ENCODE measurements around the gene SRPRB. TPM values are rescaled to one million over a fixed set of nuclear protein-coding genes. Genes with fewer than 3 reads are reported as not detected.

SRPRB gene
- total and polyA plus RNA-seq, 2 experiments from 2014 or later, result 25.6 to 36.0 TPM

DNA sequence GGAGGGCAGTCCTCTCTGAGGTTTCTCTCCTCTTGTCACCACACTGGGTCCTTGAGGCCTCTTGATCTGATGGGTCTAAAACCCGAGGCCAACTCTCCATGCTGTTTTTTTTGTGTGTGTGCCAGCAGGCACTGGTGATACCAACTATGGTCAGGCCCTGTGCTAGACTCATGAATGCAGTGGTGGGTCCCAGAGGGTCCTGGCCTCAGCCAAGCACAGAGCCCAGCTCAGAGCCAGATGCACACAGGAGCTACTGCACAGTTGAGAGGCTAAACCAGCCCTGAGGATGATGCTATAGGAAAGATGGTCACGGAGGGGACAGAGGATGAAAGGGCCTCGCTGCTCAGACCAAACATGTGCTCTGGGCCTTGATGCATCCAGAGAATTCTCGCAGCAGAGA lies 56.5 kb downstream of the SRPRB start:
- ATAC-seq, result no peak
- Mint-ChIP-seq H3K27ac (no peak overlapping the region), H3K4me1 (peaks cover 9% of the 10 kb centered on the region; the same call in 2 of the 3 replicates), H3K36me3 (ENCODE audit: low read depth) (no peaks in the 10 kb centered on the region), H3K27me3 (ENCODE audit: insufficient read depth, low read depth, poor library complexity) (peaks cover 23% of the 10 kb centered on the region), H3K9me3 (no peaks in the 10 kb centered on the region), H3K4me3 (no peak overlapping the region)
- H3K4me2 ChIP-seq, result no peak overlapping the region
- no peaks in the 10 kb centered on the region for H3K27me3 ChIP-seq (ENCODE audit: insufficient read depth)
- no peak overlapping the region for H2AFZ ChIP-seq
- H3K4me3 ChIP-seq, result no peak overlapping the region
- H3K9me2 ChIP-seq (ENCODE audit: insufficient read depth), result no peaks in the 10 kb centered on the region
- TF ChIP-seq ZNF331 (CRISPR knock-in tag; IDR thresholded peaks at IDR 0.05; ENCODE audit: low read depth), result no peak
- TF ChIP-seq, protein P1, sequence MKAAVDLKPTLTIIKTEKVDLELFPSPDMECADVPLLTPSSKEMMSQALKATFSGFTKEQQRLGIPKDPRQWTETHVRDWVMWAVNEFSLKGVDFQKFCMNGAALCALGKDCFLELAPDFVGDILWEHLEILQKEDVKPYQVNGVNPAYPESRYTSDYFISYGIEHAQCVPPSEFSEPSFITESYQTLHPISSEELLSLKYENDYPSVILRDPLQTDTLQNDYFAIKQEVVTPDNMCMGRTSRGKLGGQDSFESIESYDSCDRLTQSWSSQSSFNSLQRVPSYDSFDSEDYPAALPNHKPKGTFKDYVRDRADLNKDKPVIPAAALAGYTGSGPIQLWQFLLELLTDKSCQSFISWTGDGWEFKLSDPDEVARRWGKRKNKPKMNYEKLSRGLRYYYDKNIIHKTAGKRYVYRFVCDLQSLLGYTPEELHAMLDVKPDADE (IDR thresholded peaks at IDR 0.05), result no peak
- no peaks in the 10 kb centered on the region for H3K36me3 ChIP-seq (ENCODE audit: insufficient read depth)
- no peaks in the 10 kb centered on the region for H3K79me2 ChIP-seq (replicated peaks; ENCODE audit: insufficient read depth)
- H3K27ac ChIP-seq (ENCODE audit: low read depth), result no peak overlapping the region
- no peaks in the 10 kb centered on the region for H3K4me1 ChIP-seq (ENCODE audit: insufficient read depth)
- DNase-seq (ENCODE audit: low spot score), result no peak
- no peaks in the 10 kb centered on the region for H3F3A ChIP-seq (replicated peaks; ENCODE audit: low read depth)
- H4K20me1 ChIP-seq (replicated peaks; ENCODE audit: insufficient read depth), result no peaks in the 10 kb centered on the region

DNA sequence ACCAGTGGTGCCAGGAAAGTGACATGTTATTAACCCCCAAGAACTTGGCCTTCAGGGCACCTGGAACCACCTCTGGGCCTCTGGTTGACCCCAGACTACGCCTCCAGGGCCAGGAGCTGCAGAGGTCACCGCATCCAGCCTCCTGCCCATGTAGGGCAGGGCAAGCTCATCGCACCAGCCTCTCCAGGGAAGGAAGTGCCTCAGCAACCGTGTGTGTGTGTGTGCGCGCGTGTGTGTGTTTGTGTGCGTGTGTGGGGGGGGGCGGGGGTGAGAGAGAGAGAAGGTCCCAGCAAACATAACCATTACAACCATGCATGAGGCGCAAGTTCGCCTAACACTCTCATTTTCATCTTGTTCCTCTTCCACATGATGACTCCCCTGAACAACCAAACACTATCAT lies 58.3 kb downstream of the SRPRB start:
- ATAC-seq (no peak), DNase-seq (ENCODE audit: low spot score) (no peak)
- Mint-ChIP-seq H3K27ac (no peak overlapping the region), H3K4me3 (no peak overlapping the region), H3K4me1 (peaks cover 18% of the 10 kb centered on the region), H3K36me3 (ENCODE audit: low read depth) (no peaks in the 10 kb centered on the region), H3K27me3 (ENCODE audit: insufficient read depth, low read depth, poor library complexity) (peaks cover 24% of the 10 kb centered on the region), H3K9me3 (no peaks in the 10 kb centered on the region)
- no peaks in the 10 kb centered on the region for H3K36me3 ChIP-seq (ENCODE audit: insufficient read depth)
- H3K4me3 ChIP-seq, result no peak overlapping the region
- TF ChIP-seq, protein P2, sequence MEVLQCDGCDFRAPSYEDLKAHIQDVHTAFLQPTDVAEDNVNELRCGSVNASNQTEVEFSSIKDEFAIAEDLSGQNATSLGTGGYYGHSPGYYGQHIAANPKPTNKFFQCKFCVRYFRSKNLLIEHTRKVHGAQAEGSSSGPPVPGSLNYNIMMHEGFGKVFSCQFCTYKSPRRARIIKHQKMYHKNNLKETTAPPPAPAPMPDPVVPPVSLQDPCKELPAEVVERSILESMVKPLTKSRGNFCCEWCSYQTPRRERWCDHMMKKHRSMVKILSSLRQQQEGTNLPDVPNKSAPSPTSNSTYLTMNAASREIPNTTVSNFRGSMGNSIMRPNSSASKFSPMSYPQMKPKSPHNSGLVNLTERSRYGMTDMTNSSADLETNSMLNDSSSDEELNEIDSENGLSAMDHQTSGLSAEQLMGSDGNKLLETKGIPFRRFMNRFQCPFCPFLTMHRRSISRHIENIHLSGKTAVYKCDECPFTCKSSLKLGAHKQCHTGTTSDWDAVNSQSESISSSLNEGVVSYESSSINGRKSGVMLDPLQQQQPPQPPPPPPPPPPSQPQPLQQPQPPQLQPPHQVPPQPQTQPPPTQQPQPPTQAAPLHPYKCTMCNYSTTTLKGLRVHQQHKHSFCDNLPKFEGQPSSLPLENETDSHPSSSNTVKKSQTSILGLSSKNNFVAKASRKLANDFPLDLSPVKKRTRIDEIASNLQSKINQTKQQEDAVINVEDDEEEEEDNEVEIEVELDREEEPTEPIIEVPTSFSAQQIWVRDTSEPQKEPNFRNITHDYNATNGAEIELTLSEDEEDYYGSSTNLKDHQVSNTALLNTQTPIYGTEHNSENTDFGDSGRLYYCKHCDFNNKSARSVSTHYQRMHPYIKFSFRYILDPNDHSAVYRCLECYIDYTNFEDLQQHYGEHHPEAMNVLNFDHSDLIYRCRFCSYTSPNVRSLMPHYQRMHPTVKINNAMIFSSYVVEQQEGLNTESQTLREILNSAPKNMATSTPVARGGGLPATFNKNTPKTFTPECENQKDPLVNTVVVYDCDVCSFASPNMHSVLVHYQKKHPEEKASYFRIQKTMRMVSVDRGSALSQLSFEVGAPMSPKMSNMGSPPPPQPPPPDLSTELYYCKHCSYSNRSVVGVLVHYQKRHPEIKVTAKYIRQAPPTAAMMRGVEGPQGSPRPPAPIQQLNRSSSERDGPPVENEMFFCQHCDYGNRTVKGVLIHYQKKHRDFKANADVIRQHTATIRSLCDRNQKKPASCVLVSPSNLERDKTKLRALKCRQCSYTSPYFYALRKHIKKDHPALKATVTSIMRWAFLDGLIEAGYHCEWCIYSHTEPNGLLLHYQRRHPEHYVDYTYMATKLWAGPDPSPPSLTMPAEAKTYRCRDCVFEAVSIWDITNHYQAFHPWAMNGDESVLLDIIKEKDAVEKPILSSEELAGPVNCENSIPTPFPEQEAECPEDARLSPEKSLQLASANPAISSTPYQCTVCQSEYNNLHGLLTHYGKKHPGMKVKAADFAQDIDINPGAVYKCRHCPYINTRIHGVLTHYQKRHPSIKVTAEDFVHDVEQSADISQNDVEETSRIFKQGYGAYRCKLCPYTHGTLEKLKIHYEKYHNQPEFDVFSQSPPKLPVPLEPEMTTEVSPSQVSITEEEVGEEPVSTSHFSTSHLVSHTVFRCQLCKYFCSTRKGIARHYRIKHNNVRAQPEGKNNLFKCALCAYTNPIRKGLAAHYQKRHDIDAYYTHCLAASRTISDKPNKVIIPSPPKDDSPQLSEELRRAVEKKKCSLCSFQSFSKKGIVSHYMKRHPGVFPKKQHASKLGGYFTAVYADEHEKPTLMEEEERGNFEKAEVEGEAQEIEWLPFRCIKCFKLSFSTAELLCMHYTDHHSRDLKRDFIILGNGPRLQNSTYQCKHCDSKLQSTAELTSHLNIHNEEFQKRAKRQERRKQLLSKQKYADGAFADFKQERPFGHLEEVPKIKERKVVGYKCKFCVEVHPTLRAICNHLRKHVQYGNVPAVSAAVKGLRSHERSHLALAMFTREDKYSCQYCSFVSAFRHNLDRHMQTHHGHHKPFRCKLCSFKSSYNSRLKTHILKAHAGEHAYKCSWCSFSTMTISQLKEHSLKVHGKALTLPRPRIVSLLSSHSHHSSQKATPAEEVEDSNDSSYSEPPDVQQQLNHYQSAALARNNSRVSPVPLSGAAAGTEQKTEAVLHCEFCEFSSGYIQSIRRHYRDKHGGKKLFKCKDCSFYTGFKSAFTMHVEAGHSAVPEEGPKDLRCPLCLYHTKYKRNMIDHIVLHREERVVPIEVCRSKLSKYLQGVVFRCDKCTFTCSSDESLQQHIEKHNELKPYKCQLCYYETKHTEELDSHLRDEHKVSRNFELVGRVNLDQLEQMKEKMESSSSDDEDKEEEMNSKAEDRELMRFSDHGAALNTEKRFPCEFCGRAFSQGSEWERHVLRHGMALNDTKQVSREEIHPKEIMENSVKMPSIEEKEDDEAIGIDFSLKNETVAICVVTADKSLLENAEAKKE (CRISPR knock-in tag; IDR thresholded peaks at IDR 0.05), result no peak
- TF ChIP-seq, protein P3, sequence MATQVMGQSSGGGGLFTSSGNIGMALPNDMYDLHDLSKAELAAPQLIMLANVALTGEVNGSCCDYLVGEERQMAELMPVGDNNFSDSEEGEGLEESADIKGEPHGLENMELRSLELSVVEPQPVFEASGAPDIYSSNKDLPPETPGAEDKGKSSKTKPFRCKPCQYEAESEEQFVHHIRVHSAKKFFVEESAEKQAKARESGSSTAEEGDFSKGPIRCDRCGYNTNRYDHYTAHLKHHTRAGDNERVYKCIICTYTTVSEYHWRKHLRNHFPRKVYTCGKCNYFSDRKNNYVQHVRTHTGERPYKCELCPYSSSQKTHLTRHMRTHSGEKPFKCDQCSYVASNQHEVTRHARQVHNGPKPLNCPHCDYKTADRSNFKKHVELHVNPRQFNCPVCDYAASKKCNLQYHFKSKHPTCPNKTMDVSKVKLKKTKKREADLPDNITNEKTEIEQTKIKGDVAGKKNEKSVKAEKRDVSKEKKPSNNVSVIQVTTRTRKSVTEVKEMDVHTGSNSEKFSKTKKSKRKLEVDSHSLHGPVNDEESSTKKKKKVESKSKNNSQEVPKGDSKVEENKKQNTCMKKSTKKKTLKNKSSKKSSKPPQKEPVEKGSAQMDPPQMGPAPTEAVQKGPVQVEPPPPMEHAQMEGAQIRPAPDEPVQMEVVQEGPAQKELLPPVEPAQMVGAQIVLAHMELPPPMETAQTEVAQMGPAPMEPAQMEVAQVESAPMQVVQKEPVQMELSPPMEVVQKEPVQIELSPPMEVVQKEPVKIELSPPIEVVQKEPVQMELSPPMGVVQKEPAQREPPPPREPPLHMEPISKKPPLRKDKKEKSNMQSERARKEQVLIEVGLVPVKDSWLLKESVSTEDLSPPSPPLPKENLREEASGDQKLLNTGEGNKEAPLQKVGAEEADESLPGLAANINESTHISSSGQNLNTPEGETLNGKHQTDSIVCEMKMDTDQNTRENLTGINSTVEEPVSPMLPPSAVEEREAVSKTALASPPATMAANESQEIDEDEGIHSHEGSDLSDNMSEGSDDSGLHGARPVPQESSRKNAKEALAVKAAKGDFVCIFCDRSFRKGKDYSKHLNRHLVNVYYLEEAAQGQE (IDR thresholded peaks at IDR 0.05; ENCODE audit: unreplicated experiment), result no peak
- no peak for TF ChIP-seq EZH2phosphoT487 (IDR thresholded peaks at IDR 0.05; ENCODE audit: unreplicated experiment)
- no peak for TF ChIP-seq CREB1 (CRISPR knock-in tag; IDR thresholded peaks at IDR 0.05; ENCODE audit: low read depth)
- no peak for TF ChIP-seq NANOG (IDR thresholded peaks at IDR 0.05; ENCODE audit: borderline replicate concordance)
- TF ChIP-seq STAT1 (IDR thresholded peaks at IDR 0.05; ENCODE audit: unreplicated experiment), result no peak
- no peak overlapping the region for H2AFZ ChIP-seq
- H4K20me1 ChIP-seq (replicated peaks; ENCODE audit: insufficient read depth), result no peaks in the 10 kb centered on the region
- no peaks in the 10 kb centered on the region for H3K79me2 ChIP-seq (replicated peaks; ENCODE audit: insufficient read depth)
- no peaks in the 10 kb centered on the region for H3F3A ChIP-seq (replicated peaks; ENCODE audit: low read depth)
- no peaks in the 10 kb centered on the region for H3K9me2 ChIP-seq (ENCODE audit: insufficient read depth)
- H3K27me3 ChIP-seq (ENCODE audit: insufficient read depth), result no peaks in the 10 kb centered on the region
- no peak overlapping the region for H3K4me2 ChIP-seq
- no peak overlapping the region for H3K27ac ChIP-seq (ENCODE audit: low read depth)
- H3K4me1 ChIP-seq (ENCODE audit: insufficient read depth), result no peaks in the 10 kb centered on the region
